ENCODE data around the gene TRIM52.
A peak's percentile ranks its signal among the peaks of the same experiment; 100 is the strongest.

DNA sequence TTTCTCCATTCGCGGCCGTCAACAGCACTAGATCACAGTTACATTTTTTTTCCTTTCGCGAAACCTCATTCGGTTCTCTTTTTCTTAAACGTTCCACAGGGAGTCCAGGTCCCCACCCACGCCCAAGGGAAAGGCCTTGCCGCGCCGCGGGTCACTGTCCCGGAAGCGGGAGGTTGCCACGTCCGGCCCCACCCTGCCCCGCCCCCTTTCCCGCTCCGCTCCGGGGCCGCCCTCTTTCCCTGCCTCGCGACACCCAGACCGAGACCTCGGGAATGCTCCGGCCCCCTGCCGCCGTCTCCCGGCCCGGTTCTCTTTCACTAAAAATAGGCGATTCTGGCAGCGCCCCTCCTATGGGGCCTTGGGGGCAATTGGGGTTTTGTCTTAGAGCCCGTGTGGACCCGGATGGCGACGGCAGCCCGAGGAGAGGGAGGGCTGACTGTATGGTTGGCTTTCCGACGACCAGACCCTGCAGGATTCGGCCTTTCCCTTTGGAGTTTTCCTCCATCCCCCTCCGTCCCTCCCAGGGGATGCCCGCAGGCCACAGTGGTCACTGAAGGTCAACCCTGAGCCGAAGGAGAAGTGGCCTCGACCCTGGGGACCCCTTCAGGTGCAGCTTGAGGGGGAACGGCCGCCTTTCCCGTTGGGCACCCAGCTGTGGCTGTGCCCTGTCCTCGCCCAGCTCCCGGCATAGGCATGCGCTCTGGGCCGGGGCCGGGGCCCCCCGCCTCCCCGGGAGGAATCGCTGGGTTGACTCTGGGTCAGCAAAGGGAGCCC is 14.5 kb downstream of the TRIM52 start:
- TF ChIP-seq EP300 (IDR thresholded peaks at IDR 0.05), result peak; percentile 39
- TF ChIP-seq, protein P1, sequence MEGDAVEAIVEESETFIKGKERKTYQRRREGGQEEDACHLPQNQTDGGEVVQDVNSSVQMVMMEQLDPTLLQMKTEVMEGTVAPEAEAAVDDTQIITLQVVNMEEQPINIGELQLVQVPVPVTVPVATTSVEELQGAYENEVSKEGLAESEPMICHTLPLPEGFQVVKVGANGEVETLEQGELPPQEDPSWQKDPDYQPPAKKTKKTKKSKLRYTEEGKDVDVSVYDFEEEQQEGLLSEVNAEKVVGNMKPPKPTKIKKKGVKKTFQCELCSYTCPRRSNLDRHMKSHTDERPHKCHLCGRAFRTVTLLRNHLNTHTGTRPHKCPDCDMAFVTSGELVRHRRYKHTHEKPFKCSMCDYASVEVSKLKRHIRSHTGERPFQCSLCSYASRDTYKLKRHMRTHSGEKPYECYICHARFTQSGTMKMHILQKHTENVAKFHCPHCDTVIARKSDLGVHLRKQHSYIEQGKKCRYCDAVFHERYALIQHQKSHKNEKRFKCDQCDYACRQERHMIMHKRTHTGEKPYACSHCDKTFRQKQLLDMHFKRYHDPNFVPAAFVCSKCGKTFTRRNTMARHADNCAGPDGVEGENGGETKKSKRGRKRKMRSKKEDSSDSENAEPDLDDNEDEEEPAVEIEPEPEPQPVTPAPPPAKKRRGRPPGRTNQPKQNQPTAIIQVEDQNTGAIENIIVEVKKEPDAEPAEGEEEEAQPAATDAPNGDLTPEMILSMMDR (IDR thresholded peaks at IDR 0.05), result no peak

Measured in ovary (tissue), 3 donors.